GM18502 (cell line): ENCODE data around the gene ACER1.
"Not testable (repeated sequence)": the region's sequence is repeated elsewhere in the genome, so short reads cannot be mapped to it uniquely, and the experiment has no call there.

Experiments used
- ATAC-seq: cut with Tn5 transposase; IDR thresholded peaks from one replicate; pipeline ENCODE4 v1.9.1; 2021; ENCODE audit warnings: mild to moderate bottlenecking; ENCODE audit not compliant: unreplicated experiment, poor library complexity

Gene ACER1

DNA sequence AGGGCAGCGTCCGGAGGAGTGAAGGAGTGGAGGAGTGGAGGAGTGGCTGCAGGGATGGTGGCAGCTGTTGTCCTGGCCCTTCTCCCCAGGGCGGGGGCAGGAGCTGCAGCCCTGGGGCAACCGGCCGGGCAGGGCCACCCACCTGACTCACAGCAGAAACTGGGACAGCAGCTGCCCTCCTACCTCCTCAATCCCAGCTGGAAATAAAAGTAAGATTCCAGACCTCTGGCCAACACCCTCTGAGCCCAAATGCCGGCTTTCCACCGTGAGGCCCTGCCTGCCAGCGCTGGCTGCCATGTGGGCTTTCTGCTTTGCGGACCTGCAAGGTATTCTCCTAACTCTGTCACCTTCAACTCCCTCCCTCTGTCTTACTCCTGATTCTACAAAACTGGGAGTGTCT lies 24.6 kb upstream of the ACER1 start:
- no peak for ATAC-seq

DNA sequence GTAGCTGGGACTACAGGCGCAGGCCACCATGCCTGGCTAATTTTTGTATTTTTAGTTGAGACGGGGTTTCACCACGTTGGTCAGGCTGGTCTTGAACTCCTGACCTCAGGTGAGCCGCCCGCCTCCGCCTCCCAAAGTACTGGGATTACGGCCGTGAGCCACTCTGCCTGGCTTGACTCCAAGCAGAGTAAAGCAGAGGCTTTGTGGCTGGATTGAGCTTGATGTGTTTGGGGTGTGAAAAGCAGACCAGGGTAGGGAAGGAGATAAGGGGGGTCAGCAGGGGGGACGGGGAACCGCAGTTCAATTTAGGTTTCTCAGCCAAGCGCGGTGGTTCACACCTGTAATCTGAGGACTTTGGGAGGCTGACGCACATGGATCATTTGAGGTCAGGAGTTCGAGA lies 23.8 kb upstream of the ACER1 start:
- ATAC-seq, result no peak

DNA sequence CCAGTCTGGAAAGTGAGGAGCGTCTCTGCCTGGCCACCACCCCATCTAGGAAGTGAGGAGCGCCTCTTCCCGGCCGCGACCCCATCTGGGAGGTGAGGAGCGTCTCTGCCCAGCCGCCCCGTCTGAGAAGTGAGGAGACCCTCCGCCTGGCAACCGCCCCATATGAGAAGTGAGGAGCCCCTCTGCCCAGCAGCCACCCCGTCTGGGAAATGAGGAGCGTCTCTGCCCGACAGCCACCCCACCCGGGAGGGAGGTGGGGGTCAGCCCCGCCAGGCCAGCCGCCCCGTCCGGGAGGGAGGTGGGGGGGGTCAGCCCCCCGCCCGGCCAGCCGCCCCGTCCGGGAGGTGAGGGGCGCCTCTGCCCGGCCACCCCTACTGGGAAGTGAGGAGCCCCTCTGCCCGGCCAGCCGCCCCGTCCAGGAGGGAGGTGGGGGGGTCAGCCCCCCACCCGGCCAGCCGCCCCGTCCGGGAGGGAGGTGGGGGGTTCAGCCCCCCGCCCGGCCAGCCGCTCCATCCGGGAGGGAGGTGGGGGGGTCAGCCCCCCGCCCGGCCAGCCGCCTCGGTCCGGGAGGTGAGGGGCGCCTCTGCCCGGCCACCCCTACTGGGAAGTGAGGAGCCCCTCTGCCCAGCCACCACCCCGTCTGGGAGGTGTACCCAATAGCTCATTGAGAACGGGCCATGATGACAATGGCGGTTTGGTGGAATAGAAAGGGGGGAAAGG lies 22.1 kb upstream of the ACER1 start:
- ATAC-seq, result not testable (repeated sequence)

DNA sequence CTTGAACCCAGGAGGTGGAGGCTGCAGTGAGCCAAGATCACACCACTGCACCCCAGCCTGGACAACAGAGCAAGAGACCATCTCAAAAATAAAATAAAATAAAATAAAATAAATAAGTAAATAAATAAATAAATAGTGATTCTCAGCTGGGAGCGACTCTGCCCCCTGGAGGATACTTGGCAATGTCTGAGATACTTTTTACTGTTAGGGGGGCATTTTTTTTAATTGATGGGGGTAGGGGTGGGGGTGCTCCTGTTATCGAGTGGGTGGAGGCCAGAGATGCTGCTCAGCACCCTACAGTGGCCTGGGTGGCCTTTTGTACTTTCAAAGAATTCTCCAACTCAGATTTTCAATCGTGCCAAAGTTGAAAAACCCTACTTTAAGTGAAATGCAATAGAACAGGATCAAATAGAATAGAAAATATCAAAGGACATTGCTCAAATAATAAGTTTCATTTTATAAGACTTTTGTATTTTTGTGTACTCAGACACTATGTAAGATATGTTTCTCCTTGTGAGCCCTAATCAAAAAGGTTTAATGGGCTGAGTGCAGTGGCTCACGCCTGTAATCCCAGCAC lies 20.8 kb upstream of the ACER1 start:
- ATAC-seq, result no peak

DNA sequence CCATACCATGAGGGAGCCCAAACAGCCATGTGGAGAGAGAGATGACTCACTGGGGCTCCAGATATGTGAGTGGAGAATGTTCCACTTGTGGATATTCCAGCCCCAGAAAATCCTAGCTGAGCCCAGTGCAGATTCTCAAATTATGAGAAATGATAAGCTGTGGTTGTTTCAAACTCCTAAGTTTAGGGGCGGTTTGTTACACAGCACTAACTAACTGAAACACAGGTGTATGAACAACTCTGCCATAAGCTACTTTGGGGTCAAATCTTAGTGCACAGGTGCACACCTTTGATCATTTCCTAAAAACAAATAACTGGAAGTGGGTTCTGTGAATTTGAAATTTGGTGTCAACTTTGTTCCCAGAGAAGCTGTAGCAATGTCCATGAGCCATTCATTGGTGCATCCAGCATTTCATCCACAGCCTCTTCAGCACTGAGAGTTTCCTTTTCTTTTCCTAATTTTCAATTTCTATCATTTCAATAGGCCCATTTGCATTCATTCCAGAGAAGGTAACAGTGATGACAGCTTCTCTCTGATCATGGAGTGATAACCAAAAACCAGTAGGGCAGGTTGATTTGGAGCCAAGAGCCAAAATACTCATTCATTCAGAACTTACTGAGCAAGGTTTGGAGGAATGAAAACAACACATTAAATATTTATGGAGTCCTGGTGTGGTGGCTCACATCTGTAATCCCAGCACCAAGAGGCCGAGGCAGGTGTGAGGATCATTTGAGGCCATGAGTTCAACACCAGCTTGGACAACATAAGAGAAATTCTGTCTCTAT lies 19.2 kb upstream of the ACER1 start:
- no peak for ATAC-seq

DNA sequence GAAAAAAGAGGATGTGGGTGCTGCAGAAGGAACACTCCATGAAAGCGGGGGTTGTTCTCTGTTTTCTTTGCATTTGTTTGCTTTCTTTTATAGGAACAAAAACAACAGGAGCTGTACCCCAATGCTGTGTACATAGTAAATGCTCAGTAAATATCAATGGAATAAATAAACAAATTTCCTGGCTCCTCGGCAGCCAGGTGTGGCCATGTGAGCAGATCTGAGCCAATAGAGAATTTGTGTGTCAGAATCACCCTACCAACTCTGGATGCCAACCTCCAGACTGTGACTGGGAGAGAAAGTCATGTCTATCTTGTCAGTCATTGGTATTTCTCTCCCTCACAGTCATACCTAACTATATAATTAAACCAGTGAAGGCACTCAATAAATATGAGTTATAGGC lies 17.3 kb upstream of the ACER1 start:
- no peak for ATAC-seq

DNA sequence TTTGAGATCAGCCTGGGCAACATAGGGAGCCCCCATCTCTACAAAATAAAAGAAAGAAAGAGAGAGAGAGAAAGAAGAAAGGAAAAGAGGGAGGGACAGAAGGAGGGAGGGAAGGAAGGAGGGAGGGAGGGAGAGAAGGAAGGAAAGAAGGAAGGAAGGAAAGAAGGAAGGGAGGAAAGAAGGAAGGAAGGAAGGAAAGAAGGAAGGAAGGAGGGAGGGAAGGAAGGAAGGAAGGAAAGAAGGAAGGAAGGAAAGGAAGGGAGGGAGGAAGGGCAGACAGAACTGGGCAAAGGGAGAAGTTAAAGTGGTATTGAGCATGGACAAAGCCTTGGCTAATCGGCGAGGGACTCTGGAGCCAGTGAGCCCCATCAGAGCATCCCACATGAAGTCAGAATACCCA lies 15.9 kb upstream of the ACER1 start:
- ATAC-seq, result not testable (repeated sequence)

DNA sequence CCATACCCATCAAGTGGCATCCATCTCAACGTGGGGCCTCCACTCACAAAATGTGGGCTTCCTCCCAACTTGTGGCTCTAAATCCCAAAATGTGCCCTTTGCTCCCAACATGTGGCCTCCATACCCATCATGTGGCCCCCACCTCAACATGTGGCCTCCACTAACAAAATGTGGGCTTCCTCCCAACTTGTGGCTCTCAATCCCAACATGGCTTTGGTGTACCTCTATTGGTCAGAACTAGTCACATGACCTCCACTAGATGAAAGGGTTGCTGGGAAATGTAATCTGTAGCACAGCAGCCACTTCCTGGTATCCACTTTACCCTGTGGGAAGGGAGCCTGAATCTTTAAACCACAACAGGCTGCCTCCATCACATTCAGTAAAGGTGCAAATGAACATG lies 10.1 kb upstream of the ACER1 start:
- no peak for ATAC-seq

DNA sequence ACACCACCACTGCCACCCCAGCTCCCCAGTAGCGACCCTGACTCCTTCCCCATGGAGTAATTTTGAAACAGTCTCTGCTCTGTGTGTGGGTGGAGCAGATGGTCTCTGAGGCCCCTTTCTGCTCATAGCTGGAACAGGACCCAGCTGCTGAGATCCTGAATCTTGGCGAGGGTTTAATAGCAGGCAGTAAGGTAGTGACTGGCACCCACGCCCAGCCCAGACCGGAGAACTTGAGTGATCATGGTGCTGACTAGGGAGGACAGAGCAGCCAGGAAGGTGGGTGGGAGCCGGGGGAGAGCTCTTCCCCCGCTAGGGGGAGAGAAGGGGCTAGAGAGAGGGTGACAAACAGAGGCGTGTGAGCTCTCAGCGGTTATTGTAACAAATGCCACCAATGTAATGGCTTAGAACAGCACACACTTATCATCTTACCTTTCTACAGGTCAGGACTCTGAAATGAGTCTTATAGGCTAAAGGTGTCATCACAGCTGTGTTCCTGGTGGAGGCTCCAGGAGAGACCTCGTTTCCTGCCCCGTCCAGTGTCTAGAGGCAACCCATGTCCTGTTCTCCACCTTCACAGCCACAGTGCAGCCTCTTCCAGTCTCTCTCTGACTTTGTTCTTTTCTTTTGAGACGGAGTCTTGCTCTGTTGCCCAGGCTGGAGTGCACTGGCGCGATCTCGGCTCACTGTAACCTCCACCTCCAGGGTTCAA lies 7.2 kb upstream of the ACER1 start:
- ATAC-seq, result no peak

DNA sequence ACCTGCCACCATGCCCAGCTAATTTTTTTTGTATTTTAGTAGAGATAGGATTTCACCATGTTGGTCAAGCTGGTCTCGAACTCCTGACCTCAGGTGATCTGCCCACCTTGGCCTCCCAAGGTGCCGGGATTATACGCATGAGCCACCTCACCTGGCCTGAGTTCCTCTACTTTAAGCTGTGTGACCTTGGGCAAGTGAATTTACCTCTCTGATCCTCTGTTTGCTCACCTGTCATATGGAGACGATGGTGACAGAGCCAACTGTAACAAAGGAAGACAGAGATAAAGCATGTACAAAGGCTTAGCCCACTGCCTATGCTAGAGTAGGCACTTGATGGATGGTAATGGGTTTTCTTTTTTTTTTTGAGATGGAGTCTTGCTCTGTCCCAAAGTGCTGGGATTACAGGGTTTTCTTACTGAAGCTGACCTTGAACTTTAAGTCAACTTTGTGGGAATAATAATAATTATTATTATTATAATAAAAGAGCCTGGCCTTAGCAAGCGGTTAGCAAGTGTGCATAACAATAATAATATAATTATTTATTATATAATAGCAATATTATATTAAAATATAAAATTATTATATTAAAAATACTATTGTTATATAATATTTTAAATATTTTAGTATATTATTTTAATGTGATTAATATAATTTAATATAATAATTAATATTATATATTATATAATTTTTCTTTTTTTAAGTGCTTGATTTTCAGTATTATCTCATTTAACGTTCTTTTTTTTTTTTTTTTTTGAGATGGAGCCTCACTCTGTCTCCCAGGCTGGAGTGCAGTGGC lies 1.3 kb upstream of the ACER1 start:
- ATAC-seq, result no peak

DNA sequence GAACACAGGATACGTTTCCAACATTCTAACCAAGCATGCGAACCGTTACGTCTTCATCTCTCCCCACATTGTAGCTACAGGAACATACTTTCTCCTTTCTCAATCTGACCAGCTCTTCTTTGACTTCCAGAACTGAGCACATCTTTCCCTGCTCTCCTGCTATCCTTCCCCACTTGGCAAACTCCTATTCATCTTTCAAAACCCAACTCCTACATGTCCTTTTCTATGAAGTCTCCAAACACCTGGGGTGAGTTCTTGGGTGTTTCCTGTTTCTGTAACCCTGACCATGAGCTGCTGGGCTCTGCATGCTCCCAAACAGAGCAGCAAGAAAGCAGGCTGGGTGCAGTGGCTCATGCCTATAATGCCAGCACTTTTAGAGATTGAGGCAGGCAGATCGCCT lies 6.6 kb downstream of the ACER1 start:
- no peak for ATAC-seq

DNA sequence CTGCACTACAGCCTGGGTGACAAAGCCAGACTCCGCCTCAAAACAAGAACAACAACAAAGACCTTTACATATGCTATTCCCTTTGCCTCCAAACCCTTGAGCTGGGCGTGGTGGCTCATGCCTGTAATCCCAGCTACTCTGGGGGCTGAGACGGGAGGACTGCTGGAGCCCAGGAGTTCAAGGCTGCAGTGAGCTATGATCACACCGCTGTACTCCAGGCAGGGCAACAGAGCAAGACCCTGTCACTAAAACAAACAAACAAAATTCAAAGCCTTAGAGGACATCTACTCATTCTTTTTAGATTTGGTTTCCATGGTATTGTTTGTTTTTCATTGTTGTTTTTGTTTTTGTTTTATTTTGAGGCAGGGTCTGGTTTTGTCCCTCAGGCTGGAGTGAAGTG lies 7.8 kb downstream of the ACER1 start:
- no peak for ATAC-seq

DNA sequence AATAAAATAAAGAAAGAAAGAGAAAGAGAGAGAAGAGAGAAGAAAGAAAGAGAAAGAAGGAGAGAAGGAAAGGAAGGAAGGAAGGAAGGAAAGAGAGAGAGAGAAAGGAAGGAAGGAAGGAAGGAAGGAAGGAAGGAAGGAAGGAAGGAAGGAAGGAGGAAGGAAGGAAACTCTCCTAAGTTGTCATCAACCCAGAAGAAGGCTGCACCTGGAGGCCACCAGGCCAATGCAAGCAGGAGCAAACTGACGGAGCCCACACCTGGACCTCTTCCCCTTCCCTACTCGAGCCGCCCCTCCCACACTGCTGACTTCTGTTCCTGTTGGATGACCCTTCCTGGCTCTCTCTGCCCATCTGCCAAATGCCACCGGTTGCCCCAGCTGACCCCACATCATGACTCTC lies 8.7 kb downstream of the ACER1 start:
- ATAC-seq, result no peak

DNA sequence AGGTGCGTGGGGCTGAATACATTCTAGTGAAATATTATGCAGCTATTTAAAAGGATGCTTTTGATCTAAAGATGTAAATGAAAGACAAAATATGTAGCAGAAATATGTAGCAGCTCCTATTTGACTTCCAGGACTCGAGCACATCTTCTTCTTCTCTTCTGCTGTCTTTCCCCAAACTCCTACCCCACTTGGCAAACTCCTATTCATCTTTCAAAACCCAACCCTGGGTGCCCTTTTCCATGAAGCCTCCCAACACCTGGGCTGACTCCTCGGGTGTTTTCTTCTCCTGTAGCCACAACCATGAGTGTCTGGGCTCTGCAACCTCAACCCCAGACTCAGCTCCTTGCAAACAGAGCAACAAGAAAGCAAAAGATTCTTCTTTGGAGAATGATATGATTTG lies 11.1 kb downstream of the ACER1 start:
- ATAC-seq, result no peak

DNA sequence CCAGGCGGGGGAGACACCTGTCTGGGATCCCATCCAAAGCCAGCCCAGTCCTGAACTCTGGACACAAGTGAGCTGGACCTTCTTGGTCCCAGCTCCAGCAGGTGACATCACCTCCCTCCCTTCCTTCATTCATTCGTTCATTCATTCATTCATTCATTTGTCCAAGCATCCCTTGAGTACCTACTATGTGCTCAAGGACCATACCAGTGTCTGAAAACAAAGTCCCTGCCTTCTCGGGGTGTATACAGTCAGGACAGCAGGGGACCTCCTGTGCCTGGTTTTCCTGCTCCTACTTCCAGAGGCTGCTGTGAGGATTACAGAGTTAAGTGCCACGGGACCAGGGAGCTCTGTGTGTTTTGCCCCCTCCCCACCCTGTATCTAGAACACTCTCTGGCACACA lies 14.0 kb downstream of the ACER1 start:
- no peak for ATAC-seq

DNA sequence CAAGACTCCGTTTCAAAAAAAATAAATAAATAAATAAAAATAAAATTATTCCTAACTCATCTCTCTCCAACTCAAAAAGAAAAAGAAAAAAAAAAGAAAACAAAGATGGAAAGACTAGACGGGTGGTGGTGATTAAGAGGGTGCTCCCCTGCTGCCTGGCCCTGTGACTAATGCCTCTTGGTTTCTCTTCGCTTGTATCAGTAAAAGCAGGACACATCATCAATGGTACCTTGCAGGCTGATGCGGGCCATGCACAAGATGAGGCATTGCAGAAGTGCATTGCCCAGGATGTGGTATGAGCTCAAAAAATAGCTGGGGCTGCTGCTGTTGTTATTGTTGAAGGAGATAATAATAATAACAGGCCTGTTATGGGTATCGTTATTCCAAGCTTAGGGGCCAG lies 14.6 kb downstream of the ACER1 start:
- no peak for ATAC-seq

DNA sequence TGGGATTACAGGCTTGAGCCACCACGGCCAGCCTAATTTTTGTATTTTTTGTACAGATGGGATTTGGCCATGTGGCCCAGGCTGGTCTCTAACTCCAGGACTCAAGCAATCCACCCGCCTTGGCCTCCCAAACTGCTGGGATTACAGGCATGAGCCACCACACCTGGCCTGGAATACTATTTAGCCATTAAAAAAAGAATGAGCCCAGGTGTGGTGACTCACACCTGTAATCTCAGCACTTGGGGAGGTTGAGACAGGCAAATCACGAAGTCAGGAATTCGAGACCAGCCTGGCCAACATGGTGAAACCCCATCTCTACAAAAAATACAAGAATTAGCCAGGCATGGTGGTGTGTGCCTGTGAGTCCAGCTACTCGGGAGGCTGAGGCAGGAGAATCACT lies 17.8 kb downstream of the ACER1 start:
- not testable (repeated sequence) for ATAC-seq

DNA sequence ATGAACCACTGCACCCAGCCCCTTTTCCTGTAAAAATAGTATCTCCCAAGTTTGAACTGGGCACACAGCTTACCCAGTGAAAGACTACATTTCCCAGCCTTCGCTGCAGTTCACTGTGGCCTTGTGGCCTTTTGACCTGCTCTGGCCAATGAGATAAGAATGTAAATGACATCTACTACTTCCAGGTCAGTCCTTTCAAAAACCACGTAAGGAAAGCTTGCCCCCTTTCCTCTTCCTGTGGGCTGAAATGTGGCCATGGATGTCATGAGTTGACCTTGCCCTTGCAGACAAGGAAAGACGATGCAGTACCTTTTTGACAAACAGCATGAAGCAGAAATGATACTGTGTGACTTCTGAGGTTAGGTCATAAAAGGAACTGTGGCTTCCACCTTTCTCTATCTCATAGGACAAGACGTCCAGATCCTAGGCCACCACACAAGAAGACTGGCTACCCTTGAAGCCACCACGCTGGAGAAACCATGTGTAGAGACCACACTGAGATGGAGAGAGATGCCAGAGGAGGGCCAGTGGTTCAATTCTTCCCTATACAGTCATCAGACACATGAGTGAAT lies 19.9 kb downstream of the ACER1 start:
- ATAC-seq, result no peak

DNA sequence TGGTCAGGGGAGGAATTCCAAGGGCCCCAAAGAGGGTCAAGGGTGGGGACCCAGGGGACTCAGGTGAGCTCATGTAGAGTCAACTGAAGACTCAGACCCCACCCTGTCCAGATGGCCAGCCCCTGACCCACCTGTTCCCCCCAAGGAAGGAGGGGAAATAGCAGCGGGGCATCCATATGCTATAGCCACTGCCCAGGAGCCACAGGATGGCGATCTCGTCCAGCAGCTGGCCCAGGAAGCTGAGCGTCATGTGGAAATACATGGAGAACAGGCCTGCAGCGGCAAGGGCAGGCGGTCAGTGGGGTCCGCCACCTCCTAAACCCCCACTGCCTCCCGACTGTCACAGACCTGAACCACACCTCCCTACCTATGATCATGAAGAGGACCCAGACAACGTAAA lies 21.4 kb downstream of the ACER1 start:
- ATAC-seq, result no peak

DNA sequence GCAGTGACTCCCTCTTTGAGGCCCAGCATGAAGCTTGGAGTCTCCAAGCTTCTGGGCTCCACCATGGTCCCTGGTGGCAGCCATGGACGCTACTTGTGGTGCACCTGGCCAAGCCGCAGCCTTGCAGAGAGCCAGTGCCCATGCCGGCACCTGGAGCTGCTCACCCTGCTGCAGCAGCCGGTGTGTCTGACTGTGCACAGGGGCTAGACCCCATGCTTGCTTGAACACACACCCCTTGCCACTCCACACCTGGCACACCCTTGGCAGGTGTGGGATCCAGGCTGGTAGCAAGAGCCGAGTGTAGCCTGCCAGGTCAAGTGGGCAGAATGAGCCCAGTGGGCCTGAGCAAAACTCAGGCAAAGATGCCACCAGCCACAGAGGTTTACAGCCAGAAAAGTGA lies 35.0 kb downstream of the ACER1 start:
- ATAC-seq, result no peak
